HG02678 (cell line): ENCODE data around the gene TMEM150A.
"Not testable (repeated sequence)": the region's sequence is repeated elsewhere in the genome, so short reads cannot be mapped to it uniquely, and the experiment has no call there.

Source experiments
- ATAC-seq: cut with Tn5 transposase; IDR thresholded peaks from one replicate; pipeline ENCODE4 v1.9.1; 2021; ENCODE audit warnings: mild to moderate bottlenecking, moderate library complexity; ENCODE audit not compliant: unreplicated experiment

The TMEM150A gene

GRCh38 chr2:85577386-85578242 lies 24.9 kb downstream of the TMEM150A start, which contains the start of gene VAMP8:
VAMP8 (plus strand) TSS chr2:85577586; CDS start chr2:85577647, 61 bp downstream.
- ATAC-seq, result peak; percentile 47

- no peak for ATAC-seq
Measured at GRCh38 chr2:85577063-85577385, 25.5 kb downstream of the TMEM150A start.

GRCh38 chr2:85575739-85576138 lies 26.8 kb downstream of the TMEM150A start:
- no peak for ATAC-seq

- ATAC-seq, result no peak
Measured at GRCh38 chr2:85566265-85566664, 36.2 kb downstream of the TMEM150A start.

- ATAC-seq, result no peak
Measured at GRCh38 chr2:85564144-85564563, 38.3 kb downstream of the TMEM150A start.

- ATAC-seq, result peak; percentile 93
Measured at GRCh38 chr2:85561280-85562212, 41.0 kb downstream of the TMEM150A start, which contains the start of gene GGCX. GGCX (minus strand) TSS chr2:85561493; CDS start chr2:85561428, 65 bp downstream.

GRCh38 chr2:85560812-85561279 lies 41.7 kb downstream of the TMEM150A start:
- peak; percentile 23 for ATAC-seq

GRCh38 chr2:85560403-85560726 lies 42.1 kb downstream of the TMEM150A start:
- not testable (repeated sequence) for ATAC-seq

GRCh38 chr2:85558160-85558559 lies 44.3 kb downstream of the TMEM150A start:
- no peak for ATAC-seq

GRCh38 chr2:85557130-85557529 lies 45.4 kb downstream of the TMEM150A start:
- no peak for ATAC-seq

GRCh38 chr2:85554980-85555612 lies 47.4 kb downstream of the TMEM150A start:
- ATAC-seq, result no peak

GRCh38 chr2:85553184-85553583 lies 49.3 kb downstream of the TMEM150A start:
- no peak for ATAC-seq

- ATAC-seq, result peak; percentile 81
Measured at GRCh38 chr2:85551698-85552678, 50.5 kb downstream of the TMEM150A start.

- ATAC-seq, result no peak
Measured at GRCh38 chr2:85550486-85550885, 52.0 kb downstream of the TMEM150A start.

GRCh38 chr2:85549826-85550225 lies 52.7 kb downstream of the TMEM150A start:
- ATAC-seq, result no peak

GRCh38 chr2:85549095-85549494 lies 53.4 kb downstream of the TMEM150A start:
- ATAC-seq, result no peak

GRCh38 chr2:85548608-85548900 lies 53.9 kb downstream of the TMEM150A start:
- ATAC-seq, result no peak
